Stimulated activated naive CD4-positive, alpha-beta T cell treated with Interleukin-2 at 50 U/mL for 16 hours (primary cell): Measurements from ENCODE around the gene DPF1.
"Not testable (repeated sequence)": the region's sequence is repeated elsewhere in the genome, so short reads cannot be mapped to it uniquely, and the experiment has no call there.

Experiments used
- DNase-seq: peaks from one replicate; lab custom pipeline; 2025; lab: John Stamatoyannopoulos, UW

The DPF1 gene

GRCh38 chr19:38224014-38224862, at the start of gene DPF1:
Gene DPF1, minus strand, starts transcription at chr19:38224222. Its CDS starts 80 bp downstream, at chr19:38224142.
- peak; percentile 37 for DNase-seq

GRCh38 chr19:38273499-38273898, 49.5 kb upstream of the DPF1 start:
- DNase-seq = no peak

GRCh38 chr19:38270587-38271167, 46.7 kb upstream of the DPF1 start:
- DNase-seq = no peak

GRCh38 chr19:38268539-38268938, 44.5 kb upstream of the DPF1 start:
- no peak for DNase-seq

GRCh38 chr19:38267761-38268483, 43.9 kb upstream of the DPF1 start:
- DNase-seq = no peak

- DNase-seq = no peak
These were observed 43.1 kb upstream of the DPF1 start for GRCh38 chr19:38266981-38267597.

GRCh38 chr19:38265921-38266429, 42.0 kb upstream of the DPF1 start:
- DNase-seq = no peak

- no peak for DNase-seq
These were observed 41.3 kb upstream of the DPF1 start for GRCh38 chr19:38265213-38265861.

GRCh38 chr19:38264486-38265212, 40.6 kb upstream of the DPF1 start, which contains the start of gene SPINT2:
Gene SPINT2, plus strand, starts transcription at chr19:38264573. Its CDS starts 320 bp downstream, at chr19:38264893.
- peak; percentile 51 for DNase-seq

- peak; percentile 59 for DNase-seq
These were observed 39.9 kb upstream of the DPF1 start for GRCh38 chr19:38263689-38264485.

- no peak for DNase-seq
These were observed 38.7 kb upstream of the DPF1 start for GRCh38 chr19:38262585-38263268.

- DNase-seq = not testable (repeated sequence)
These were observed 37.9 kb upstream of the DPF1 start for GRCh38 chr19:38261942-38262341.

- no peak for DNase-seq
These were observed 31.5 kb upstream of the DPF1 start for GRCh38 chr19:38255383-38256014.

GRCh38 chr19:38253788-38254187, 29.8 kb upstream of the DPF1 start:
- no peak for DNase-seq

- DNase-seq = no peak
These were observed 29.1 kb upstream of the DPF1 start for GRCh38 chr19:38252941-38253691.

- no peak for DNase-seq
These were observed 28.4 kb upstream of the DPF1 start for GRCh38 chr19:38252385-38252784.

- DNase-seq = no peak
These were observed 27.6 kb upstream of the DPF1 start for GRCh38 chr19:38251564-38252051.
